Trophoblast cell (in vitro differentiated cells and primary cell): ENCODE measurements around the gene HEBP2.

ENCODE experiments used
- DNase-seq, 2 donors: peaks; one replicate each; pipeline ENCODE4 v3.0.0-alpha.2; 2016
- H2AFZ ChIP-seq: 2 replicates; pipeline ENCODE4 v1.6.1; 2013; ENCODE audit warnings: low read length, moderate library complexity, mild to moderate bottlenecking; ENCODE audit not compliant: insufficient read depth, poor library complexity
- H2AK5ac ChIP-seq: 2 replicates; pipeline ENCODE4 v1.6.1; 2013; ENCODE audit warnings: mild to moderate bottlenecking, low read length
- H2BK120ac ChIP-seq: 2 replicates; pipeline ENCODE4 v1.6.1; 2013; ENCODE audit warnings: low read length, mild to moderate bottlenecking, moderate library complexity; ENCODE audit not compliant: insufficient read depth, poor library complexity
- H2BK12ac ChIP-seq: 2 replicates; pipeline ENCODE4 v1.6.1; 2013; ENCODE audit warnings: mild to moderate bottlenecking, low read length, moderate library complexity
- H2BK5ac ChIP-seq: 2 replicates; pipeline ENCODE4 v1.6.1; 2013; ENCODE audit warnings: low read length, low read depth, moderate library complexity, mild to moderate bottlenecking; ENCODE audit not compliant: poor library complexity
- H3K14ac ChIP-seq: 2 replicates; pipeline ENCODE4 v1.6.1; 2013; ENCODE audit warnings: mild to moderate bottlenecking, low read length
- H3K18ac ChIP-seq: 2 replicates; pipeline ENCODE4 v1.6.1; 2013; ENCODE audit warnings: mild to moderate bottlenecking, low read length
- H3K23ac ChIP-seq: 2 replicates; pipeline ENCODE4 v1.6.1; 2013; ENCODE audit warnings: low read length
- H3K27ac ChIP-seq: 2 replicates; pipeline ENCODE4 v1.5.1; 2013; ENCODE audit warnings: low read depth, mild to moderate bottlenecking, inconsistent platforms, low read length, moderate library complexity
- H3K27me3 ChIP-seq: 2 replicates; pipeline ENCODE4 v1.6.1; 2013; ENCODE audit warnings: inconsistent platforms, mild to moderate bottlenecking, low read length, moderate library complexity; ENCODE audit not compliant: insufficient read depth
- H3K36me3 ChIP-seq, 2 experiments: 1 replicate in 1 of 2; 2 replicates in 1 of 2; pipeline ENCODE4 v1.6.1; 2013; ENCODE audit warnings: low read length in 2 of 2, mild to moderate bottlenecking in 2 of 2, moderate library complexity in 1 of 2; ENCODE audit not compliant: insufficient read depth in 2 of 2, control insufficient read depth in 1 of 2
- H3K4ac ChIP-seq: 2 replicates; pipeline ENCODE4 v1.6.1; 2013; ENCODE audit warnings: low read depth, mild to moderate bottlenecking, low read length, moderate library complexity
- H3K4me1 ChIP-seq, 2 experiments: 1 replicate in 1 of 2; 2 replicates in 1 of 2; pipeline ENCODE4 v1.6.1; 2013; ENCODE audit warnings: low read length in 2 of 2, mild to moderate bottlenecking in 2 of 2, moderate library complexity in 1 of 2; ENCODE audit not compliant: insufficient read depth in 2 of 2, control insufficient read depth in 1 of 2
- H3K4me2 ChIP-seq: 2 replicates; pipeline ENCODE4 v1.6.1; 2013; ENCODE audit warnings: inconsistent platforms, mild to moderate bottlenecking, low read length, moderate library complexity
- H3K4me3 ChIP-seq: 2 replicates; pipeline ENCODE4 v1.5.1; 2013; ENCODE audit warnings: mild to moderate bottlenecking, low read depth, low read length, inconsistent platforms
- H3K79me1 ChIP-seq: one replicate; pipeline ENCODE4 v1.6.1; 2013; ENCODE audit warnings: low read length
- H3K79me2 ChIP-seq: 2 replicates; pipeline ENCODE4 v1.6.1; 2013; ENCODE audit warnings: low read length, mild to moderate bottlenecking; ENCODE audit not compliant: control insufficient read depth, insufficient read depth, poor library complexity
- H3K9ac ChIP-seq: 2 replicates; pipeline ENCODE4 v1.6.1; 2013; ENCODE audit warnings: mild to moderate bottlenecking, low read length
- H3K9me3 ChIP-seq: 2 replicates; pipeline ENCODE4 v1.6.1; 2013; ENCODE audit warnings: low read depth, mild to moderate bottlenecking, control low read depth, inconsistent platforms, low read length; ENCODE audit not compliant: insufficient read depth
- H4K12ac ChIP-seq: 2 replicates; pipeline ENCODE4 v1.6.1; 2013; ENCODE audit warnings: low read depth, mild to moderate bottlenecking, low read length, moderate library complexity
- H4K8ac ChIP-seq: 2 replicates; pipeline ENCODE4 v1.6.1; 2013; ENCODE audit warnings: low read depth, mild to moderate bottlenecking, low read length, moderate library complexity
- H4K91ac ChIP-seq: one replicate; pipeline ENCODE4 v1.6.1; 2013; ENCODE audit warnings: low read depth, mild to moderate bottlenecking, low read length, moderate library complexity
- WGBS: extraction: QIAGEN DNeasy Blood & Tissue Kit; methylation state at CpG from one replicate; pipeline ENCODE4 v1.1.7; 2013; ENCODE audit warnings: missing lambda C conversion rate; ENCODE audit not compliant: insufficient read length, insufficient coverage; ENCODE audit errors: extremely low coverage; 5-methylcytosine and 5-hydroxymethylcytosine counted together

Gene HEBP2

GRCh38 chr6:138418118-138418742 lies 14.2 kb downstream of the HEBP2 start:
- Histone ChIP-seq H3K27me3 (no peaks in the 10 kb centered on the region), H3K4ac (no peak overlapping the region), H3K27ac (no peak overlapping the region), H3K23ac (no peak overlapping the region), H4K91ac (no peak overlapping the region), H3K36me3 (peaks cover 17 to 34% of the 10 kb centered on the region in 2 experiments), H3K4me2 (no peak overlapping the region), H2AK5ac (no peak overlapping the region), H2BK120ac (no peak overlapping the region), H2BK5ac (no peak overlapping the region), H3K4me1 (no peaks in the 10 kb centered on the region), H3K14ac (no peak overlapping the region), H2BK12ac (no peak overlapping the region), H4K12ac (no peak overlapping the region), H3K4me3 (no peak overlapping the region), H3K79me1 (no peaks in the 10 kb centered on the region), H3K9me3 (peaks cover 2% of the 10 kb centered on the region), H3K18ac (no peak overlapping the region), H3K9ac (no peak overlapping the region), H3K79me2 (no peaks in the 10 kb centered on the region), H4K8ac (no peak overlapping the region), H2AFZ (no peak overlapping the region)
- no CpG with 5 or more reads among the region's 3 CpGs for WGBS
- no peak for DNase-seq

- no peaks in the 10 kb centered on the region for H3K9me3 ChIP-seq
- no peaks in the 10 kb centered on the region for H3K79me1 ChIP-seq
- no peak overlapping the region for H2AK5ac ChIP-seq
- no peak overlapping the region for H3K4me2 ChIP-seq
- H3K79me2 ChIP-seq = no peaks in the 10 kb centered on the region
- H3K27ac ChIP-seq = no peak overlapping the region
- no peaks in the 10 kb centered on the region for H3K27me3 ChIP-seq
- H2BK120ac ChIP-seq = no peak overlapping the region
- DNase-seq = no peak
- H3K14ac ChIP-seq = no peak overlapping the region
- no peak overlapping the region for H3K9ac ChIP-seq
- peaks cover 22 to 35% of the 10 kb centered on the region in 2 experiments for H3K36me3 ChIP-seq
- H2BK5ac ChIP-seq = no peak overlapping the region
- no peak overlapping the region for H3K4ac ChIP-seq
- no peak overlapping the region for H3K4me3 ChIP-seq
- H2AFZ ChIP-seq = no peak overlapping the region
- H3K18ac ChIP-seq = no peak overlapping the region
- H2BK12ac ChIP-seq = no peak overlapping the region
- H4K12ac ChIP-seq = no peak overlapping the region
- H3K4me1 ChIP-seq = no peaks in the 10 kb centered on the region
- no peak overlapping the region for H4K91ac ChIP-seq
- no peak overlapping the region for H3K23ac ChIP-seq
- no CpG with 5 or more reads among the region's 3 CpGs for WGBS
- H4K8ac ChIP-seq = no peak overlapping the region
These were observed 15.7 kb downstream of the HEBP2 start for GRCh38 chr6:138419766-138420165.

- no peaks in the 10 kb centered on the region for H3K27me3 ChIP-seq
- H3K79me2 ChIP-seq = no peaks in the 10 kb centered on the region
- no peaks in the 10 kb centered on the region for H3K79me1 ChIP-seq
- H3K23ac ChIP-seq = no peak overlapping the region
- H3K27ac ChIP-seq = no peak overlapping the region
- no peak overlapping the region for H3K18ac ChIP-seq
- H4K8ac ChIP-seq = no peak overlapping the region
- H3K9ac ChIP-seq = no peak overlapping the region
- H2BK120ac ChIP-seq = no peak overlapping the region
- no peak overlapping the region for H4K91ac ChIP-seq
- H3K4me2 ChIP-seq = no peak overlapping the region
- no peaks in the 10 kb centered on the region for H3K4me1 ChIP-seq
- peaks cover 20 to 31% of the 10 kb centered on the region in 2 experiments for H3K36me3 ChIP-seq
- H3K4ac ChIP-seq = no peak overlapping the region
- no CpG with 5 or more reads among the region's 4 CpGs for WGBS
- no peak overlapping the region for H3K14ac ChIP-seq
- no peak overlapping the region for H2BK5ac ChIP-seq
- H3K4me3 ChIP-seq = no peak overlapping the region
- no peaks in the 10 kb centered on the region for H3K9me3 ChIP-seq
- no peak overlapping the region for H2AK5ac ChIP-seq
- no peak for DNase-seq
- H2BK12ac ChIP-seq = no peak overlapping the region
- H2AFZ ChIP-seq = no peak overlapping the region
- H4K12ac ChIP-seq = no peak overlapping the region
These were observed 16.3 kb downstream of the HEBP2 start for GRCh38 chr6:138420356-138420755.

- no peak overlapping the region for H2BK12ac ChIP-seq
- H3K18ac ChIP-seq = no peak overlapping the region
- H3K27ac ChIP-seq = no peak overlapping the region
- H3K36me3 ChIP-seq = peaks cover 20 to 28% of the 10 kb centered on the region in 2 experiments
- H3K4me3 ChIP-seq = no peak overlapping the region
- DNase-seq = no peak
- no peak overlapping the region for H3K4me2 ChIP-seq
- no peak overlapping the region for H3K14ac ChIP-seq
- no peak overlapping the region for H3K9ac ChIP-seq
- no peaks in the 10 kb centered on the region for H3K79me1 ChIP-seq
- H3K27me3 ChIP-seq = no peaks in the 10 kb centered on the region
- H2AK5ac ChIP-seq = no peak overlapping the region
- H4K91ac ChIP-seq = no peak overlapping the region
- H2BK5ac ChIP-seq = no peak overlapping the region
- H2BK120ac ChIP-seq = no peak overlapping the region
- no peak overlapping the region for H3K23ac ChIP-seq
- H4K12ac ChIP-seq = no peak overlapping the region
- no peak overlapping the region for H2AFZ ChIP-seq
- WGBS = no CpG with 5 or more reads among the region's 6 CpGs
- H3K4ac ChIP-seq = no peak overlapping the region
- no peaks in the 10 kb centered on the region for H3K79me2 ChIP-seq
- no peak overlapping the region for H4K8ac ChIP-seq
- H3K4me1 ChIP-seq = no peaks in the 10 kb centered on the region
- H3K9me3 ChIP-seq = no peaks in the 10 kb centered on the region
These were observed 17.1 kb downstream of the HEBP2 start for GRCh38 chr6:138421089-138421488.
